ENCODE data around the gene KCTD19.
A peak's percentile ranks its signal among the peaks of the same experiment; 100 is the strongest.
"Not testable (repeated sequence)": the region's sequence is repeated elsewhere in the genome, so short reads cannot be mapped to it uniquely, and the experiment has no call there.

KCTD19 gene

GRCh38 chr16:67326472-67327309 is at the start of gene KCTD19, which contains the start of gene LRRC36:
TSS of gene KCTD19 (minus strand) at chr16:67326741. CDS start at chr16:67326707, 34 bp downstream.
TSS of gene LRRC36 (plus strand) at chr16:67326815. CDS start at chr16:67326863, 48 bp downstream.
- DNase-seq, result peak; percentile 52

- DNase-seq, result not testable (repeated sequence)
These were observed 49.5 kb upstream of the KCTD19 start for GRCh38 chr16:67376012-67376411.

GRCh38 chr16:67372664-67373063 is 46.1 kb upstream of the KCTD19 start:
- DNase-seq, result no peak

GRCh38 chr16:67370661-67371060 is 44.1 kb upstream of the KCTD19 start:
- DNase-seq, result no peak

- DNase-seq, result no peak
These were observed 38.2 kb upstream of the KCTD19 start for GRCh38 chr16:67364600-67365235.

GRCh38 chr16:67361038-67361437 is 34.5 kb upstream of the KCTD19 start:
- no peak for DNase-seq

GRCh38 chr16:67359540-67360269 is 33.2 kb upstream of the KCTD19 start:
- not testable (repeated sequence) for DNase-seq

- peak; percentile 31 for DNase-seq
These were observed 31.0 kb upstream of the KCTD19 start for GRCh38 chr16:67357561-67357960.

- DNase-seq, result no peak
These were observed 29.9 kb upstream of the KCTD19 start for GRCh38 chr16:67356396-67356795.

GRCh38 chr16:67352463-67352862 is 25.9 kb upstream of the KCTD19 start:
- not testable (repeated sequence) for DNase-seq

GRCh38 chr16:67350324-67350723 is 23.8 kb upstream of the KCTD19 start:
- DNase-seq, result no peak

- DNase-seq, result no peak
These were observed 22.6 kb upstream of the KCTD19 start for GRCh38 chr16:67349172-67349571.

- no peak for DNase-seq
These were observed 19.8 kb upstream of the KCTD19 start for GRCh38 chr16:67346341-67346740.

GRCh38 chr16:67345401-67345800 is 18.9 kb upstream of the KCTD19 start:
- DNase-seq, result no peak

GRCh38 chr16:67342616-67343015 is 16.1 kb upstream of the KCTD19 start:
- DNase-seq, result no peak

GRCh38 chr16:67341250-67341649 is 14.7 kb upstream of the KCTD19 start:
- DNase-seq, result no peak

GRCh38 chr16:67339453-67339852 is 12.9 kb upstream of the KCTD19 start:
- DNase-seq, result no peak

GRCh38 chr16:67336648-67337047 is 10.1 kb upstream of the KCTD19 start:
- no peak for DNase-seq

- no peak for DNase-seq
These were observed 9.6 kb upstream of the KCTD19 start for GRCh38 chr16:67336116-67336515.

GRCh38 chr16:67333315-67333714 is 6.8 kb upstream of the KCTD19 start:
- no peak for DNase-seq

GRCh38 chr16:67329901-67330300 is 3.4 kb upstream of the KCTD19 start:
- no peak for DNase-seq

- DNase-seq, result no peak
These were observed 1.2 kb upstream of the KCTD19 start for GRCh38 chr16:67327743-67328142.

GRCh38 chr16:67326115-67326471 is 448 bp downstream of the KCTD19 start:
- no peak for DNase-seq

GRCh38 chr16:67317853-67318252 is 8.7 kb downstream of the KCTD19 start:
- no peak for DNase-seq

Data from NCI-H510A (cell line).